Measurements from ENCODE around the gene WDR43.

DNA sequence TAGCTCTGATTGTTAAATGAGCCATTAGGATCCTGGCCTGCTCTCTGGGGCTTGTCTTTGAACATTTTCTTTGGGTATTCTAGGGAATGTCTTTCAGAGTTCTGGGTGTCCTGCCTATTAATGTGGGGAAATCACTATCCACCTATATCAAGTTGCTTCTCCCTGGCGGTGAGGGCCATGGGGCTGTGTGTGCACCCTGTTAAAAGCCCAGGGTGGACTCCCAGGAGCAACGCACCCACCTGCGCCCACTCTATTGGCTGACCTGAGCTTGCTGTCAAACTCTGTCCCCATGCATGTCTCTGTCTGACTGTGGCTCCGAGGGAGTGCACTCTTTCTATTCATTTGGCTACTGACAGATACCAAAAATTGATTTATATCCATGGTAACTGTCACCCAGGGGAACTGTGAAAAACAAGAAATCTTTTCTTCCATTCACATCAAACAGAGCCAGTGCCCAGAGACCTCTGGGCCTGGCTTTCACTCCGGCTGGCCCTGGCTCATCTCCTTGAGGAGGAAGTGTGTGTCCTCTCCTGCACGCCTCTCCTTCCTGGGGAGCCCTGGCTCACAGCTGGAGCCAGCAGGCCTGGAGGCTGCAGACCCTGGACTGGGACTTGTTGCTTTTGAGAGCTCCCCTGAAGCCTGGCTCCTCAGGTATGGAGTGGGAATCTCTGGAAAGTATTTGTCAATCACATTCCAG, 76.1 kb downstream of the WDR43 start:
- TF ChIP-seq EZH2phosphoT487 (IDR thresholded peaks at IDR 0.05; ENCODE audit: unreplicated experiment) (no peak), EZH2 (IDR thresholded peaks at IDR 0.05; ENCODE audit: low read depth, unreplicated experiment) (no peak), POLR2AphosphoS5 (IDR thresholded peaks at IDR 0.05; ENCODE audit: low read depth) (no peak), STAT1 (IDR thresholded peaks at IDR 0.05; ENCODE audit: unreplicated experiment) (no peak), NANOG (IDR thresholded peaks at IDR 0.05; ENCODE audit: borderline replicate concordance) (no peak), CREB1 (CRISPR knock-in tag; IDR thresholded peaks at IDR 0.05; ENCODE audit: low read depth) (no peak), JUNB (IDR thresholded peaks at IDR 0.05; ENCODE audit: unreplicated experiment) (no peak), ZNF331 (CRISPR knock-in tag; IDR thresholded peaks at IDR 0.05; ENCODE audit: low read depth) (no peak)
- TF ChIP-seq, protein P1, sequence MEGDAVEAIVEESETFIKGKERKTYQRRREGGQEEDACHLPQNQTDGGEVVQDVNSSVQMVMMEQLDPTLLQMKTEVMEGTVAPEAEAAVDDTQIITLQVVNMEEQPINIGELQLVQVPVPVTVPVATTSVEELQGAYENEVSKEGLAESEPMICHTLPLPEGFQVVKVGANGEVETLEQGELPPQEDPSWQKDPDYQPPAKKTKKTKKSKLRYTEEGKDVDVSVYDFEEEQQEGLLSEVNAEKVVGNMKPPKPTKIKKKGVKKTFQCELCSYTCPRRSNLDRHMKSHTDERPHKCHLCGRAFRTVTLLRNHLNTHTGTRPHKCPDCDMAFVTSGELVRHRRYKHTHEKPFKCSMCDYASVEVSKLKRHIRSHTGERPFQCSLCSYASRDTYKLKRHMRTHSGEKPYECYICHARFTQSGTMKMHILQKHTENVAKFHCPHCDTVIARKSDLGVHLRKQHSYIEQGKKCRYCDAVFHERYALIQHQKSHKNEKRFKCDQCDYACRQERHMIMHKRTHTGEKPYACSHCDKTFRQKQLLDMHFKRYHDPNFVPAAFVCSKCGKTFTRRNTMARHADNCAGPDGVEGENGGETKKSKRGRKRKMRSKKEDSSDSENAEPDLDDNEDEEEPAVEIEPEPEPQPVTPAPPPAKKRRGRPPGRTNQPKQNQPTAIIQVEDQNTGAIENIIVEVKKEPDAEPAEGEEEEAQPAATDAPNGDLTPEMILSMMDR (conservative IDR thresholded peaks at IDR 0.05; ENCODE audit: low read depth in 2 of 2), result no peak
- TF ChIP-seq, protein P2, sequence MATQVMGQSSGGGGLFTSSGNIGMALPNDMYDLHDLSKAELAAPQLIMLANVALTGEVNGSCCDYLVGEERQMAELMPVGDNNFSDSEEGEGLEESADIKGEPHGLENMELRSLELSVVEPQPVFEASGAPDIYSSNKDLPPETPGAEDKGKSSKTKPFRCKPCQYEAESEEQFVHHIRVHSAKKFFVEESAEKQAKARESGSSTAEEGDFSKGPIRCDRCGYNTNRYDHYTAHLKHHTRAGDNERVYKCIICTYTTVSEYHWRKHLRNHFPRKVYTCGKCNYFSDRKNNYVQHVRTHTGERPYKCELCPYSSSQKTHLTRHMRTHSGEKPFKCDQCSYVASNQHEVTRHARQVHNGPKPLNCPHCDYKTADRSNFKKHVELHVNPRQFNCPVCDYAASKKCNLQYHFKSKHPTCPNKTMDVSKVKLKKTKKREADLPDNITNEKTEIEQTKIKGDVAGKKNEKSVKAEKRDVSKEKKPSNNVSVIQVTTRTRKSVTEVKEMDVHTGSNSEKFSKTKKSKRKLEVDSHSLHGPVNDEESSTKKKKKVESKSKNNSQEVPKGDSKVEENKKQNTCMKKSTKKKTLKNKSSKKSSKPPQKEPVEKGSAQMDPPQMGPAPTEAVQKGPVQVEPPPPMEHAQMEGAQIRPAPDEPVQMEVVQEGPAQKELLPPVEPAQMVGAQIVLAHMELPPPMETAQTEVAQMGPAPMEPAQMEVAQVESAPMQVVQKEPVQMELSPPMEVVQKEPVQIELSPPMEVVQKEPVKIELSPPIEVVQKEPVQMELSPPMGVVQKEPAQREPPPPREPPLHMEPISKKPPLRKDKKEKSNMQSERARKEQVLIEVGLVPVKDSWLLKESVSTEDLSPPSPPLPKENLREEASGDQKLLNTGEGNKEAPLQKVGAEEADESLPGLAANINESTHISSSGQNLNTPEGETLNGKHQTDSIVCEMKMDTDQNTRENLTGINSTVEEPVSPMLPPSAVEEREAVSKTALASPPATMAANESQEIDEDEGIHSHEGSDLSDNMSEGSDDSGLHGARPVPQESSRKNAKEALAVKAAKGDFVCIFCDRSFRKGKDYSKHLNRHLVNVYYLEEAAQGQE (IDR thresholded peaks at IDR 0.05; ENCODE audit: unreplicated experiment), result no peak
- TF ChIP-seq, protein P3, sequence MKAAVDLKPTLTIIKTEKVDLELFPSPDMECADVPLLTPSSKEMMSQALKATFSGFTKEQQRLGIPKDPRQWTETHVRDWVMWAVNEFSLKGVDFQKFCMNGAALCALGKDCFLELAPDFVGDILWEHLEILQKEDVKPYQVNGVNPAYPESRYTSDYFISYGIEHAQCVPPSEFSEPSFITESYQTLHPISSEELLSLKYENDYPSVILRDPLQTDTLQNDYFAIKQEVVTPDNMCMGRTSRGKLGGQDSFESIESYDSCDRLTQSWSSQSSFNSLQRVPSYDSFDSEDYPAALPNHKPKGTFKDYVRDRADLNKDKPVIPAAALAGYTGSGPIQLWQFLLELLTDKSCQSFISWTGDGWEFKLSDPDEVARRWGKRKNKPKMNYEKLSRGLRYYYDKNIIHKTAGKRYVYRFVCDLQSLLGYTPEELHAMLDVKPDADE (IDR thresholded peaks at IDR 0.05), result no peak

All from GM23338 (cell line).